CD4-positive, CD25-positive, alpha-beta regulatory T cell (primary cell): ENCODE measurements around the gene ZDHHC24. TPM values are rescaled to one million over a fixed set of nuclear protein-coding genes. Genes with fewer than 3 reads are reported as not detected.

Experiments used
- ATAC-seq, 2 donors: fragments of 150-1000 bp; cut with Tn5 transposase; one replicate each; pipeline ENCODE4 v1.10.0; 2021; ENCODE audit warnings: low read depth in 2 of 2, moderate number of reproducible peaks in 2 of 2, moderate library complexity in 1 of 2
- DNase-seq, 3 donors: peaks; one replicate each; pipeline versions ENCODE4 v3.0.0 to v3.0.0-alpha.2; 2012 to 2022; ENCODE audit warnings: mixed read lengths in 1 of 3
- H3K27ac ChIP-seq: one replicate; pipeline ENCODE4 v1.7.0; 2013; ENCODE audit warnings: mild to moderate bottlenecking, low read length; ENCODE audit not compliant: insufficient read depth, poor library complexity, severe bottlenecking
- H3K27me3 ChIP-seq: one replicate; pipeline ENCODE4 v1.7.0; 2013; ENCODE audit warnings: low read length; ENCODE audit not compliant: control insufficient read depth, insufficient read depth
- H3K36me3 ChIP-seq: one replicate; pipeline ENCODE4 v1.7.0; 2013; ENCODE audit warnings: mild to moderate bottlenecking, low read length, moderate library complexity; ENCODE audit not compliant: control insufficient read depth, insufficient read depth
- H3K4me1 ChIP-seq: 2 replicates; pipeline ENCODE4 v1.7.0; 2013; ENCODE audit warnings: mild to moderate bottlenecking, low read length; ENCODE audit not compliant: insufficient read depth, control insufficient read depth, poor library complexity, severe bottlenecking
- H3K4me3 ChIP-seq: one replicate; pipeline ENCODE4 v1.7.0; 2013; ENCODE audit warnings: low read depth, mild to moderate bottlenecking, low read length, moderate library complexity
- H3K9me3 ChIP-seq, 2 experiments: 1 replicate in 1 of 2; 2 replicates in 1 of 2; pipeline ENCODE4 v1.7.0; 2013; ENCODE audit warnings: low read length in 2 of 2, mild to moderate bottlenecking in 1 of 2, moderate library complexity in 1 of 2; ENCODE audit not compliant: control insufficient read depth in 2 of 2
- H3K27ac Mint-ChIP-seq, 3 donors: one replicate each; pipeline ENCODE4 v1.8.0; 2020 to 2022; ENCODE audit warnings: mild to moderate bottlenecking in 3 of 3, mixed read lengths in 3 of 3, moderate library complexity in 2 of 3
- H3K27me3 Mint-ChIP-seq: one replicate; pipeline ENCODE4 v1.8.0; 2022; ENCODE audit warnings: mild to moderate bottlenecking, mixed read lengths
- H3K36me3 Mint-ChIP-seq: one replicate; pipeline ENCODE4 v1.8.0; 2020; ENCODE audit warnings: mixed read lengths
- H3K4me1 Mint-ChIP-seq, 4 donors: one replicate each; pipeline ENCODE4 v1.8.0; 2020 to 2022; ENCODE audit warnings: mixed read lengths in 4 of 4, mild to moderate bottlenecking in 1 of 4
- H3K4me3 Mint-ChIP-seq, 4 donors: one replicate each; pipeline ENCODE4 v1.8.0; 2020 to 2022; ENCODE audit warnings: mild to moderate bottlenecking in 4 of 4, mixed read lengths in 4 of 4, moderate library complexity in 3 of 4
- H3K9me3 Mint-ChIP-seq, 7 donors: one replicate each; pipeline ENCODE4 v1.8.0; 2020 to 2022; ENCODE audit warnings: mixed read lengths in 7 of 7, mild to moderate bottlenecking in 3 of 7, moderate library complexity in 2 of 7
- polyA plus RNA-seq, 4 donors: library from polyadenylated mRNA; unstranded; fragments of 300-500 nt; fragmentation: Illumina TruSeq; gene quantifications; one replicate each; pipeline ENCODE4 v1.2.3, GENCODE V29; 2021
- total RNA-seq: library from RNA; stranded (reverse); gene quantifications from one replicate; pipeline ENCODE4 v1.2.3, GENCODE V29; 2022

Gene ZDHHC24
- total and polyA plus RNA-seq, 5 donors from 2014 or later, result 14.1 to 20.6 (median 15.3) TPM

- no peaks in the 10 kb centered on the region for H3K9me3 ChIP-seq
- Mint-ChIP-seq H3K27ac (no peak overlapping the region), H3K27me3 (no peaks in the 10 kb centered on the region), H3K36me3 (peaks cover 19% of the 10 kb centered on the region), H3K4me1 (peaks cover 0 to 10% (median 4%) of the 10 kb centered on the region in 4 donors), H3K4me3 (no peak overlapping the region), H3K9me3 (no peaks in the 10 kb centered on the region)
- no peak for DNase-seq
- H3K4me3 ChIP-seq, result no peak overlapping the region
- peaks cover 6% of the 10 kb centered on the region for H3K36me3 ChIP-seq
- no peak for ATAC-seq
- H3K4me1 ChIP-seq, result no peaks in the 10 kb centered on the region
- H3K27ac ChIP-seq, result no peak overlapping the region
- no peaks in the 10 kb centered on the region for H3K27me3 ChIP-seq
Observed at GRCh38 chr11:66529655-66530054, 16.2 kb downstream of the ZDHHC24 start.

GRCh38 chr11:66529069-66529468 lies 16.8 kb downstream of the ZDHHC24 start:
- H3K9me3 ChIP-seq, result no peaks in the 10 kb centered on the region
- peaks cover 6% of the 10 kb centered on the region for H3K36me3 ChIP-seq
- no peaks in the 10 kb centered on the region for H3K27me3 Mint-ChIP-seq
- H3K27me3 ChIP-seq, result no peaks in the 10 kb centered on the region
- H3K4me3 ChIP-seq, result no peak overlapping the region
- H3K36me3 Mint-ChIP-seq, result peaks cover 24% of the 10 kb centered on the region
- H3K27ac ChIP-seq, result no peak overlapping the region
- ATAC-seq (no peak), DNase-seq (no peak)
- peak overlapping the region in 1 of 3 donors; percentile 5 for H3K27ac Mint-ChIP-seq
- H3K4me3 Mint-ChIP-seq, result no peak overlapping the region
- H3K9me3 Mint-ChIP-seq, result no peaks in the 10 kb centered on the region
- no peaks in the 10 kb centered on the region for H3K4me1 ChIP-seq
- peaks cover 0 to 10% (median 4%) of the 10 kb centered on the region in 4 donors for H3K4me1 Mint-ChIP-seq

- H3K4me3 ChIP-seq, result no peak overlapping the region
- no peaks in the 10 kb centered on the region for H3K27me3 ChIP-seq
- H3K36me3 Mint-ChIP-seq, result peaks cover 38% of the 10 kb centered on the region
- ATAC-seq (no peak), DNase-seq (no peak)
- H3K27ac Mint-ChIP-seq, result peak overlapping the region in 1 of 3 donors; percentile 69
- no peaks in the 10 kb centered on the region for H3K27me3 Mint-ChIP-seq
- no peaks in the 10 kb centered on the region for H3K4me1 ChIP-seq
- no peak overlapping the region for H3K27ac ChIP-seq
- peaks cover 32% of the 10 kb centered on the region for H3K36me3 ChIP-seq
- no peak overlapping the region for H3K4me3 Mint-ChIP-seq
- H3K9me3 Mint-ChIP-seq, result no peaks in the 10 kb centered on the region
- H3K4me1 Mint-ChIP-seq, result peaks cover 0 to 6% (median 1%) of the 10 kb centered on the region in 4 donors
- H3K9me3 ChIP-seq, result no peaks in the 10 kb centered on the region
Observed at GRCh38 chr11:66524304-66525040, 21.4 kb downstream of the ZDHHC24 start.

GRCh38 chr11:66523611-66524010 lies 22.2 kb downstream of the ZDHHC24 start:
- no peaks in the 10 kb centered on the region for H3K27me3 Mint-ChIP-seq
- Histone ChIP-seq H3K27me3 (no peaks in the 10 kb centered on the region), H3K9me3 (no peaks in the 10 kb centered on the region), H3K27ac (no peak overlapping the region), H3K4me3 (no peak overlapping the region), H3K36me3 (peaks cover 32% of the 10 kb centered on the region), H3K4me1 (no peaks in the 10 kb centered on the region)
- ATAC-seq (no peak), DNase-seq (no peak)
- no peak overlapping the region for H3K27ac Mint-ChIP-seq
- H3K4me1 Mint-ChIP-seq, result peaks cover 0 to 6% (median 1%) of the 10 kb centered on the region in 4 donors
- H3K36me3 Mint-ChIP-seq, result peaks cover 35% of the 10 kb centered on the region
- H3K4me3 Mint-ChIP-seq, result no peak overlapping the region
- H3K9me3 Mint-ChIP-seq, result no peaks in the 10 kb centered on the region

- Histone ChIP-seq H3K36me3 (peaks cover 5% of the 10 kb centered on the region), H3K9me3 (no peaks in the 10 kb centered on the region), H3K27ac (peak overlapping the region; percentile 28), H3K27me3 (no peaks in the 10 kb centered on the region), H3K4me3 (peak overlapping the region; percentile 95), H3K4me1 (peaks cover 10% of the 10 kb centered on the region)
- DNase-seq (no peak), ATAC-seq (no peak)
- Mint-ChIP-seq H3K9me3 (peaks cover 0 to 2% (median 0%) of the 10 kb centered on the region in 7 donors), H3K27me3 (no peaks in the 10 kb centered on the region), H3K4me3 (peak overlapping the region; percentile 87 to 94 (median 88)), H3K36me3 (peaks cover 9% of the 10 kb centered on the region), H3K4me1 (peaks cover 5 to 19% (median 11%) of the 10 kb centered on the region in 4 donors), H3K27ac (peak overlapping the region in 2 of 3 donors; percentile 80 to 82)
Observed at GRCh38 chr11:66510990-66511339, 34.9 kb downstream of the ZDHHC24 start.

- Histone ChIP-seq H3K4me1 (peaks cover 10% of the 10 kb centered on the region), H3K27me3 (no peaks in the 10 kb centered on the region), H3K4me3 (peak within 1 kb of the TSS; percentile 95), H3K36me3 (peaks cover 5% of the 10 kb centered on the region), H3K9me3 (no peaks in the 10 kb centered on the region), H3K27ac (peak within 1 kb of the TSS; percentile 28)
- Mint-ChIP-seq H3K27me3 (no peaks in the 10 kb centered on the region), H3K9me3 (peaks cover 0 to 2% (median 0%) of the 10 kb centered on the region in 7 donors), H3K4me3 (peak within 1 kb of the TSS; percentile 87 to 94 (median 88)), H3K27ac (peak within 1 kb of the TSS; percentile 14 to 82 (median 80)), H3K4me1 (peaks cover 5 to 19% (median 11%) of the 10 kb centered on the region in 4 donors), H3K36me3 (peaks cover 10% of the 10 kb centered on the region)
- peak; percentile 70 to 80 (median 79) for DNase-seq
- ATAC-seq, result peak; percentile 92 to 96
Observed at GRCh38 chr11:66510271-66510989, 35.4 kb downstream of the ZDHHC24 start, which contains the start of gene BBS1. TSS of gene BBS1 (plus strand) at chr11:66510635. CDS start at chr11:66510660, 25 bp downstream.

- Histone ChIP-seq H3K4me1 (peaks cover 10% of the 10 kb centered on the region), H3K27me3 (no peaks in the 10 kb centered on the region), H3K27ac (no peak overlapping the region), H3K9me3 (no peaks in the 10 kb centered on the region), H3K4me3 (no peak overlapping the region), H3K36me3 (peaks cover 10% of the 10 kb centered on the region)
- no peak overlapping the region for H3K27ac Mint-ChIP-seq
- no peaks in the 10 kb centered on the region for H3K27me3 Mint-ChIP-seq
- H3K4me3 Mint-ChIP-seq, result peak overlapping the region in 1 of 4 donors; percentile 87
- peak in 1 of 3 donors; percentile 74 for DNase-seq
- no peaks in the 10 kb centered on the region for H3K9me3 Mint-ChIP-seq
- H3K4me1 Mint-ChIP-seq, result peaks cover 5 to 19% (median 11%) of the 10 kb centered on the region in 4 donors
- no peak for ATAC-seq
- H3K36me3 Mint-ChIP-seq, result peaks cover 14% of the 10 kb centered on the region
Observed at GRCh38 chr11:66509131-66509561, 36.7 kb downstream of the ZDHHC24 start.
